GM18526 (cell line): Measurements from ENCODE around the gene TECTB.

ENCODE experiments used
- POLR2A ChIP-seq: IDR thresholded peaks from 3 replicates; pipeline ENCODE4 v1.6.1; 2011; ENCODE audit not compliant: insufficient read length; ENCODE audit errors: extremely low read depth

The TECTB gene

DNA sequence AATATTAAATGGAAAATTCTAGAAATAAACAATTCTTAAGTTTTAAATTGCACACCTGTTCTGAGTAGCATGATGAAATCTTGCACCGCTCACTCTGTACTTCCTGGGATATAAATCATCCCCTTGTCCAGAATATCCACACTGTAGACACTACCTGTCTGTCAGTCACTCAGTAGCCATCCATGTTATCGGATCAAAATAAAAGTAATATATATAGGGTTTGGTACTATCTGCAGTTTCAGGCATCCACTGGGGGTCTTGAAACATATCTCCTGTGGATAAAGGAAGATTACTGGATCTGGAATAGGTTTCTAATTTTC, 6.8 kb downstream of the TECTB start:
- no peak for TF ChIP-seq POLR2A

DNA sequence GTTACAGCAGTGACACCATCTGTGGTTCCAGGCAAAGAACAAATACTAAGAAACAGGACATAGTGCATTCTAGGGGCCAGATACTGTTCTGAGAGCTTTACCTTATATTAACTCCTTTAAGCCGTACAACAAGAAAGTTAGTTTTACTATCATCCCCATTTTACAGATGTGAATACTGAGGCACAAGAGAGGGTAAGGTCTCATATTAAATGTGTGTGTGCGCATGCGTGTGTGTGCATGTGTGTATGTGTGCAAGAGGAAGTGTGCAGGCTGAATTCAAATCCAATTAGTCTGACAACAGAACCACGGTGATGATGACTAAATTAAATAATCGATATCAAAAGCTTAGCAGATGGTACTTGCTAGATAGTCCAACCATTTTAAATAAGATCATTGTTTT, 11.0 kb downstream of the TECTB start:
- no peak for TF ChIP-seq POLR2A

DNA sequence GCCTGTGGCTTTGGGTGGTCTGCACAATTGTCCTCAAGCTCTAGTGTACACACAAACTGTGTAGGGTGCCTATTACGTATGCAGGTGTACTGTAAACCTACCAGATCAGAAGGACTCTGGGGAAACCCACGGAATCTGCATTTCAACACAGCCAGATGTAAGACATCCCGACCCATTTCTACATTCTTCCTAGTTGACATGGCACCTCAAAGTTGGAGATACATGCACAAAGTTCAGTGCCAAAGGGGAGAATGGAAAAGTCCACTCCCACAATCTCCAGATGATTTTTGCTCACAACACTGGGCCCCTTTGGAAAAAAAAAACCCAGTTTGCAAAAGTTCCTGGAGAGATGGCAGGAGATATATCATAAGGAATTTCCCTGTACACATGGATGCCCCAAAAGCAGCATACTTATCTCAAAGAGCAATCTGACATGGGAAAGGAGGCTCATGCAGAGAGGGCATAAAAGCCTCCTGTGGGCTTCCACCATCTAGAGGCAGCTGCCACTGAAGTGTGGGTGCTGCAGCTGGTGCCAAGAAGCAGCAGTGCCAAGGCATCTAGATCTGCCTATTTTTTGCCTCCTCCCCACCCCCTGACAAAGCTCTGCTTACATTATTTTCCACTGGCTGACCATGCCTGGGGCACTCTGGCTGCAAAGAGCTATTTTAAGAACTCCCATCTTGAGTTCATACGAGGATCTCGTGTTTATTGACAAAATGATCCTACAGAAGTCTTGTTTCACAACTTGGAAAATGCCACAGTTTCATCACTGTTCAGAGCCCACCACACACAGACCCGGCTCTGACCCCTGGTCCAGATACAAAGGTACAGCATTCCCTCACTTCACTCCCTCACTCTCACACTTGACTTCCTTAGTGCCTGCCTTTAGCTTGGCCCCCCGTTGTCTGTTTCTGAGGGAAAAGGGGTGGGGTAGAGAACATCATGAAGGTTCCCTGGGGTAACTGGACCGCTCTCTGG, 12.9 kb downstream of the TECTB start:
- no peak for TF ChIP-seq POLR2A

DNA sequence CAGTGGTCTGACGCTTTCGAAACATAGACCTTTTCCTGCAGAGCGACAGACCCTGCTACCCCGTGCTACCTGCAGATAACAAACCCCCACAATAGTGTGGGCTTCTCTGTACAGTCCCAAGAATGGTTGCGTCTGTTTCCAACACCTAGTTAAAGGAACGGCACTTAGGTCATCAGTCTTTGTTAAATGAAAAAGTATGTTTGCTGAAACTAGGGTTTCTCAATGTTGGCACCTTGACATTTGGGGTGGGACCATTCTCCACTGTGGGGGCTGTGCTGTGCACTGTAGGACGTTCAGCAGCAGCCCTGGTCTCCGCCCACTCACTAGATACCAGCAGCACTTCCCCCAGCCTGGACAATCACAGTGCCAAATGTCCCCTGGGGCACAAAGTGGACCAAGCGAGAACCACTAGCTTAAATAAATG, 13.7 kb downstream of the TECTB start:
- no peak for TF ChIP-seq POLR2A

DNA sequence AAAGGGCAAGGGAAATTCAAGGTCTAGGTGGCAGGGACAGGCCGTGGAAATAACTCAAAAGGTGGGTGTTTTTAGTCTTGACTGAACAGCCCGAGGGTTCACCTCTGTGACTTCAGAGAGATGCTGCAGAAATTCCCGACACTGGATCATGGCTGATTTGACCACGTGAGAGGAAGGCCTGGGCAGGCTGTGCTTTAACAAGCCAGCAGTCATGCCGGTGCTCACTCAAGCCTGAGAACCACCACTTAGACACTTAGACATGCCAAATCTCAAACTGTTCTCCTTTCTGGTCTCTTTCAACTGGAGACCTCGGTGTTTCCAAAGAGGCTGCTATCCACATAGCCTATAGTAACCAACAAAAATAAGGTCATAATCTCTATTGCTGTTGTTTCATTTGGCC, 15.4 kb downstream of the TECTB start:
- TF ChIP-seq POLR2A: no peak

DNA sequence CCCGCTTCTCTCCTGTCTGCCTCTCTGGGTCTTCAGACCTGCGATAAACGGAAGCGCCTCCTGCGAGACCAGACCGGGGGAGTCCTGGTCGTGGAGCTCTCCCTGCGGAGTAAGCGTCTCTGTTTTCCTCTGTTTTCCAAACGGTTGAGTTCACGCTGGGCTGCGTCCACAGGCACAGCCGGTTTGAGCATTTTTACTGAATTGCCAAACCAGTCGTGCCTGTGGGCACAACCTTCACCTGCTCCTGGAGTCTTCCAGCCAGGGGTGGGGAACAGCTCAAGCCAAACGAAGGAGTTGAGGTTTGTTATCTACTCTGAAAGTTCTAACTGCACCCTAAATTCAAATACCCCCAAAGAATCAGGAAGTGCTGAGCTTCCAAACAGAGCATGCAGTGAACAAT, 16.3 kb downstream of the TECTB start:
- no peak for TF ChIP-seq POLR2A

DNA sequence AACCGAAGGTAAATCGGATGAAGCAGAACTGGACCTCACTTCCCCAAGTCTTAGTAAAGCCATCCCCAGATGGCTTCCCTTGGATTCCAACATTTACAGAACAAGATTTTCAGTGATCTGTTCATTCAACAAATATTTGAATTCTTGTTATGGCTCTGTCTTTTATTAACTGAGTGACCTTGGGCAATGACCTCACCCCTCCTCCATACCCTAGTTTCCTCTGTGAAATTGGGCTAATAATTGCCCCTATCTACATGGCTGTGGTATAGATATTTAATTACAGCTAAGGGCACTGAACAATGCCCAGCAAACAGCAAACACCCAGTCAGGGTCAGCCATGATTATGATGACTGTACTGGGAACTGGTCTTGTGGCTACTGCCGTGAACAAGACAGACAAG, 19.1 kb downstream of the TECTB start:
- no peak for TF ChIP-seq POLR2A

DNA sequence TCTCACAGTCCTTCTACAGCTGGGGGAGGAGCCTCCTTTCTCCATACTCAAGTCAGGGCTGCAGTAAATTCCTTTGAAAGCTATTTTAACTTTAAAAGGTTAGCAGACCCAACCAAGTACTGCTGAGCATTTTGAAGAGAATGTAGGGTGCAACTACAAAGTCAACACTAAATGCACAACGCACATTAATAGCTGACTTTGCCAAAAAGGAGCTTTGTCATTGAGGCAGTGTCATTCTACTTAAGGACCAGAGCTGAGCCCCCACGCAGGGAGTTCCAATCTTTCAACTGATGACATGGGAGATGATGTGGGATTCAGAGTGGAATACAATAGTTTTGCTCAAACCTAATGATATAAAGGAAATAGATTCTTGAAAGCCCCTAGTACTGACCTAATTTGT, 20.3 kb downstream of the TECTB start:
- TF ChIP-seq POLR2A: no peak

DNA sequence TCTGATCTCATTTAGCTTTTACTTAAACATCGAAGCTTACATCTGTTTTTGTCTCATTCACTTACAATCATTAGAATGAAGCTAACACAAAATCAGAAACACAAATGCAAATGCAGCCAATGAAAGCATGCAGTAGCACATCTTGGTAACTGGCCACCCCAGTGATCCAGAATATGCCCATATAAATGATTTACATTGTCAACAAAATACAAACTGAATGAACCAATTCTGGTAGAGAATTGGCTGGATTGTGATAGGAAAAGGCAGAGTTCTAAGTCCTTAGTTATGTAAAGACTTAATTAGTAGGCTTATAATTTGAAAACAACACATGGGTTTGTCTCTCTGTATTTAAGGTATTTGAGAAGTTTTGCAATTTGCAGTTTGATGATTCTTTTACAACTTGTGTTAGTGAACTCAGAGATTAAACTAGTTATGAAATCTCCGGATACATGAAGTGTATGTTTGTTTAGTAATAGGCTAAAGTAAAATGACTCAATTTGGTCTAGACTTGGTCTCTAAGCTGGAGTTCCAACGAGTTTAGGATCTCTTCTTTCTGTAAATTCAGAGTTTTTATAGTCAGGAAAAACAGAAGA, 21.2 kb downstream of the TECTB start:
- no peak for TF ChIP-seq POLR2A

DNA sequence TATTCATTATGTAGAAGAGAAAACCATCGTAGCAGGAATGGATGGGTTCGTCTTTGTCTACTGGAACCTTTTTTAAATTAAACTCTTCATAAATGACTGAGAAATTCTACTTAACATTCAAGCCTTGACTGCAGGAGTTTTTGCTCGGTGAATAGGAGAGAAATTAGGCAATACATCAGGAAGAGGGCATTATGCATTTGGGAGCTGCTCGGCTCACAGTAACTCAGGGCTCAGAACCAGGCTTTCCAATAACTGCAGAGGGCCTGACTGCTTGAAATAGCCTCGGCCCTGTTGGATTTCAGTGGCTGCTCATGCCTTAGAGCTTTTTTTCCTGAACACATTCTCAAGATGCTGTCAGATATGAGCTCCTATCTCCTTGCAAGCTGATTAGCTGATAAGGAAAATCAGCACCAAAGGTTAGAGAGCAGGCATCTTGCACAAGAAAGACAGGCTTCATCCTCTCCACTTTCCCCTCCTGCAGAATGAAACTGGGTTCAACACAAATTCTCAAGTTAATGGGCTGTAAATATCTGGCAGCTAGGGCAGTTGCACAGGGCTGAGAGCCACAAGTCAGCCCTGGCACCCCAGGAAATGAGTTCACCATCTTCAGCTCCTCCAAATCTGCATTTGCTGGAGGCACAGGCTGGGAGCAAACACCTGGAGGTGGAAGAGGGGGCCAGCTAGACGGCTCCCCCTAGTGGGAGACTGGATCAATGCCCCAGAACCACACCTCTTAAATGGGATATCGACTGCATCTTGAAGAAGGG, 24.3 kb downstream of the TECTB start:
- no peak for TF ChIP-seq POLR2A

DNA sequence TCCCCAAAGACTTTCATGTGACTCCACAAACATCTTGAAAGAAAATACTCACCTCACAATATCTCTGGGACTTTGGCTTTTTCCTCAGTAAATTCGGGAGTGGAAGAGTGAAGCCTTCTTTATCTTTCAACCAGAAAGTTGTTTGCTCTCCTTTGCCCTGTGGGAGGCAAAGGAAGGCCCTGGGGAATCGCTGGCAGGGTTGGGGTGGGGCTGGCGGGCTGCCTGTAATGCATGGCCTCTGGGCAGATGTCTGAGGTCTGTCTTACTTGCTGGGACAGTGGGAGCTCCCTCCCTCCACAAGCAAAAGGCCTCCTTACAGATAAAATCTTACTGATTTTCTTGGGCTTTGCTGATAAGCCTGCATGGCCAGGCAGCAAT, 24.9 kb downstream of the TECTB start:
- no peak for TF ChIP-seq POLR2A

DNA sequence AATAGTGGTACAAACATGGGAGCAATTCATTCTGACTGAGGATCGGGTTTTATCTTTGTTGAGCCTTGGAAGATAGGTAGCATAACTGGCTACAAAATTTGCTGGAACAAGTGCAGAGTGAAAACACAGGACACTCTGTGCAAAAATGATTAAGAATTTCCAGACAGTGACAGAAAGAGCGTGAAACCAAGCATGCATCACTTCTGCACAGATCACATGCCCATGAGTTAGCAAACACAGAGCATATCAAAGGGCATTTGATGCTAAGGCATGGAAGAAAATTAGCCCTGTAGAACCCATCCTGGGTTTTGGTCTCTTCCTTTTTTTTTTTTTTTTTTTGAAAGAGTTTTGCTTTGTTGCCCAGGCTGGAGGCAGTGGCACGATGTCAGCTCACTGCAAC, 28.3 kb downstream of the TECTB start:
- TF ChIP-seq POLR2A: no peak

DNA sequence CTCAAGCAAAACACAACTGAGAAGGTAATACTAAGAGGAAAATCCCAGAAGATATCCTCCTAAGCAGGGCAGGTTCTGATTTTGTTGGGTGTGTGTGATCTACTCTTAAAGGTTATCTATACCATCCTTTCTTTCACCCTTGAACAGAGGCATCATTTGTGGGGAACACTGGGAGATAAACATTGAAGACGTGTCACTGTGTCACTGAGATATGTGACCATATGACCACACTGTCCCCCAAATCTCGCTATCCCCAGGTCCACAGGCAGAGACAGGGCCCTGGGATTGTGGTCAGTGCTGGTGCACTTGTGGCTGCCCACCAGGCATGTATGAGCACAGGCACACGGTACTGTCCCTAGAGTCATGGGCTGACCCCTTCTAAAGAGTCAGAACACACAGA, 30.0 kb downstream of the TECTB start:
- no peak for TF ChIP-seq POLR2A

DNA sequence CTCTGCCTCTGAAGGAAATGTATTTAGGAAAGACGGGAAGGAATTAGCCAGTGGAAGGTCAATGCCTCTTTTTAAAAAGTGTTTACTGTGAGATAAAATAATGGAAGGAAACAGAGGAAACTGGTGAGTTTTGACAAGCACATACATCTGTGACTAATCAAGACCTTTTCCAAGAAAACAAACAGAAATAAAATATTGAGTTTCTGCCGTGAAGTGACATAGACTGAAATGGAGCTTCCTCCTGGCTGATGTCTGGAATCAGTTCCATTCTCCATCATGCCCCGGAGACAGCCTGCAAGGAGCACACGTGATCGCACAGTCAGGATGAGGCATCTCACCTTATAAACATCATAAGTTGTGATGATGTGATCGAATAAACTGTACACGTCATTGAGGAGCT, 30.7 kb downstream of the TECTB start:
- TF ChIP-seq POLR2A: no peak

DNA sequence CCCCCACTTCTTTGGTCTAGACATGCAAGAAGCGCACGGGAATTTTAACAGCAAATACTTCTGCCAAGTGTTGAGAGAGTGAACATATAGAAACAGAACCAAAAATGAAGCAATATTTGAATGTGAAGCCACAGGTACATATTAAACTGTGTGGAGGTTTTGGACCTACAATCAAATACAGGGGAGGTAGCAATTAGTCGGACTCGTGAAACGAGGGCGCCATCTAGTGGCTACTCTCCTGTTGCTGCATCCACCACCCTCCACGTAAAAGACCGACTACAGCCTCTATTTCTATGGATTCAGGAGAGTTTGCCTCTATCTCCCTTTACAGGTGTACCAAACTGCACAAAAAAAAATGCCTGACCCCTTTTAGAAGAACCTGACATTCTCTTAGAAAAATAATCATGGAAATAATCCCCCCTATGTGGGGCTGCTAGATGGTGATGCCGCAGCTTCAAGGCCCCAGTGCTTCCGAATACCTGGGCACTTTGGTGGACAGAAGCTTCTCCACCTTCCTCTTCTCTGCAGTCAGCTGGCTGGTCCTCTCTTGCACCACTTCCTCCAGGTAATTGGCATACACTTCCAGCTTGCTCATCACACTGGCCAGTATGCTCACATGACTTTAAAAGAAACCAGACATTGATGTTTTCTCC, 31.7 kb downstream of the TECTB start:
- TF ChIP-seq POLR2A: no peak

DNA sequence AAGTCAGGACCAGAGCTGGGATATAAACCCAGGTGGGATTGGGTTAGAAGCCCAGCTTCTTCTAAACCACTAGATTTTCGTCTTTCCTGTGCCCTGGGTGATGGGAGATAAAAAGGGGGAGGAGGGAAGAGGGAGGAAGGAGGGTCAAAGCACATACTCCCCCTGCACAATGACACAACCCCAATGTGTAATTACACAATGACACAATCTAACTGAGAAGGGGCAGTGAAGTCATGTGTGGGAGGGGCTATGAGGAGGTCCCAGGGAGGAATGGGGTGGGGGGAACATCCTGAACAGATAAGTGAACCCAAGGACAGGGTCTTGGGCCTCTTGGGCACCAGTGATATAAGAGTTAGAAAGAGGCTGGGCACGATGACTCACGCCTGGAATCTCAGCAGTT, 44.5 kb downstream of the TECTB start:
- no peak for TF ChIP-seq POLR2A

DNA sequence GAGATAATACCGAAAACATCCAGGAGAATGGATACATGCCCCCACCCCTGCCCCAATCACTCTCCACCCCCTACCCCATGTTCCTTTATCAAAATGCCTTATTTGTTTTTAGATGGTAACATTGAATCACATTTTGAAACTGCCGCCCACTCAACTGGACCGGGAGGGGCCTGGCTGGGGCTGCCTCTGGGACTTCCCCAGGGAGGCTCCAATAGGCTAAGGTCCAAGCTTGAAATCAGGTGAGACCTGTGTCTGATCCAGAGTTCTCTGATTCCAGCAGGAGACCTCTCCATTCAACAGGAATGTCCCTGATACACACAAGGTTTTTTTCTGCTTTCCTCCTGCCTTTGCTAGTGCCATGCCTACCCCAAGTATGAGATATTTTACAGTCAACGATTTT, 47.0 kb downstream of the TECTB start:
- no peak for TF ChIP-seq POLR2A
